NK-92 treated with Interleukin-12 subunit alpha and Interleukin-12 subunit beta, amount 100 ng/mL, for 24 hours (cell line): ENCODE results near the gene CLEC2D.
A peak's percentile ranks its signal among the peaks of the same experiment; 100 is the strongest.
"Not testable (repeated sequence)": the region's sequence is repeated elsewhere in the genome, so short reads cannot be mapped to it uniquely, and the experiment has no call there.

Experiments used
- DNase-seq: peaks from one replicate; lab custom pipeline; 2025; lab: John Stamatoyannopoulos, UW

The CLEC2D gene

DNA sequence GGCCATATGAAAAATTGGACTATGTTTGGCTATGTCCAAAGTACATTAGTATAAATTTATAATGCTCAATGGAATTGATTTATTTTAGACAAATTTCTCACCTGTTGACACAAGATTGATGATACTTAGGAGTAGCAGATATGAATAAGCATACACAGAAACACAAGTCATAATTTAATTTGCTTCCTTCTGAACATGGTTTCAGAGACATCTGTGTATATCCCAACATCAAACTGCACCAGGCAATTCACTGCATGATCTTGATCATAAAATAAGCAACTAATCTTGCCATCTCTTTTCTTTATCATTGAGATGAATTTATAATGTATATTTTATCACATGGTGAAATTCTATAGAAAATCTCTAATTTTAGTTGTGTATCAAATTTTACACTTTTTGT lies 59.6 kb downstream of the CLEC2D start:
- no peak for DNase-seq

DNA sequence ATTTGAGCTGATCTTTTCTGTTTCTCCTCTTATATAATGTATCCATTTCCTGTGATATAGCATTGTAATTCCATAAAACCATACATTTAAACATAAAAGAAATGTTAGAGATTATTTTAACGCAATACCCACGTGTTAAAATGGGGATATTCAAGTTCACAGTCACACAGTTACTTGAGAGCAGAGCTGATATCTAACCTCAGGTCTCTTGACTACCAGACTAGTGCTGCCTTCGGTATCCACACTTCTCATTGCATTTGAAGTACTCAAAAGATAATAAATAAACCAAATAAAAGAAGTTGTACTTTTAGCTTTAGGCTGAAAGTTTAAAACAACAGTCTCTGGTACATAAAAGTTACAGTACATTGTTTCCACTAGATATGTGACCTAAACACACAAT lies 60.5 kb downstream of the CLEC2D start:
- DNase-seq = no peak

DNA sequence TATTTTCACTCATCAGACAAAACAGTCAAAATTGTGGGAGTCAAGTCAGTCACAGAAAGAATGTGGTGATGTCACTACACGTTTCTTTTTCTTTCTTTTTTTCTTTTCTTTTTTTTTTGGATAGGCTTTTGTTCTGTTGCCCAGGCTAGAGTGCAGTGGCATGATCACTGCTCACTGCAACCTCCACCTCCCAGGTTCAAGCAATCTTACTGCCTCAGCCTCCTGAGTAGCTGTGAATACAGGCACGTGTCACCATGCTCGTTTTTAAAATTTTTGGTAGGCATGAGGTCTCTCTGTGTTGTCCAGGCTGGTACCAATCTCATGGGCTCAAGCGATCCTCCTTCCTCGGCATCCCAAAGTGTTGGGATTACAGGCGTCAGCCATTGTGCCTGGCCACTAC lies 61.1 kb downstream of the CLEC2D start:
- no peak for DNase-seq

DNA sequence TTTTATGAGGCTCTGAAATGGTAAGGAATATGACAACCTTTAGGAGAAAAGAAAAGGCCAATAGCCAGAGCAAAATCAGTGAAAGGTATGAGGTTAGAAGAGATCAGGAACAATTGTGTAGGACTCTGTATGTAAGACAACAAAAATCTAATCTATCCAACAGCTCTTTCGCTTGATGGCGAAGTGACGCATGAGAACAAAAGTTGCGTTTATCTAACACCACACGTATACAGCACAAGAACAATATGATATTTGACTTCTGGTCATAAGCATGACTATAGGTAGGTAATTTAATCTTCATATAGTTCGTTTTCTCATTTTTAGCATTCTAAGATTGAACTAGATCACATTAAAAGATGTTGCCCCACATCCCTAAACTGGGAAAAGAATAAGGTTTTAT lies 61.9 kb downstream of the CLEC2D start:
- DNase-seq = no peak

DNA sequence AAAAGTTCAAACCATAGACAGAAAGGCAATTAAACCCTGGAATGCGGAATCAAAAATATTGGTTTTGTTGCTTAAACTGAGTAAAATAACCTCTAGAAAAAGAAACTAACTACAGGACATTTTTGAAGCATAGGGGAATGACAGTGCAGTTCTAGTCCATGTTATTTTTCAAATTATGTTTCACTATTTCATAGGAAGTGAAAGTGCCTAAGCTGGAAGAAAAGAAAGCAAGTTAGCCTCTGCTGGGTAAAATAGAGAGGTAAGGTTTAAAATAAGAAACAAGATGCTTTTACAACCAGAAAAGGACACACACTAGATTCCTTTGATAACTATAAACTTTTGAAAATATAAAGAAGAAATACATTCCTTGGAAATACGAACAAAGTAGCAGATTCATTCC lies 62.3 kb downstream of the CLEC2D start:
- no peak for DNase-seq

DNA sequence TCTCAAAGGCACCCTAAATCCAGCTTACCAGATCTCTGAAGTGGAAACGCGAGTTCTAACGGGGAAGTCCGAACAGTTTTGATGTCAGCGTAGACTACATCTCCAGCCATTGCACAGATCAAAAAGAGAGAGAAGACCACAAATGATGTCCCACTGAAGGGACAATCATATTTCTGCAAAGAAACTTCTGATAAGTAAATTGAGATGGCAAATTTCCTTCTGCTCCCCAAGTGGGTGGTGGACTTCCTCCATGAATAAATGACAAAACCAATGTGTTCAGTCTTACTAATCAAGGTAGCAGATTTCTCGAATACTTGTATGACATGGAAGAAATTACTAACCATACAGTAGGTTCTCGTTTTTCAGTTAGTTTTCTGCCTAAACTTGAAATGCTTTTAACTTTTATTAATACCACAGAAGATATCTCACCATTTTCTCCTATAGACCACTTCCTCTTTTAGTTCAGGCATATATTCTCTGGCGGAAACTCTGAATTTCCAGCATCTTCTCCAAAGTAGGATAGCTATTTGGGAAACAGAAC lies 63.5 kb downstream of the CLEC2D start, which contains the start of gene CLECL1:
Gene CLECL1 (minus strand): TSS at position 177 of the 541 bp plus-strand sequence.
- no peak for DNase-seq

DNA sequence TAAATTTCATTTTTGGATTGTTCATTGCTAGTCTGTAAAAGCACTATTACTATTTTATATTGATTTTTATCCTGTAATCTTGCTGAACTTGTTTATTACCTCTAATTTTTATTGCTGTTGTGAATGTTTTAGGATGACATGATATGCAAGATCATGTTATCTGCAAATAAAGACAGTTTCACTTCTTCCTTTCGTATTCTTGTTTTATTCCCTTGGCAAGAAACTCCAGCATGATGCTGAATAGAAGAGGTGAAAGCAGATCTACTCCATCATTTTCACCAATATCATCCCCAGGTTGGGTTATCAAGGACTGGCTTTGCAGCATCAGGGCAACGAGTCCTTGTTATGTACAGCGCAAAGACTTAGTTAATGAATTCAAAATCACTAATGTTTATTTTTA lies 66.1 kb downstream of the CLEC2D start:
- DNase-seq = no peak

DNA sequence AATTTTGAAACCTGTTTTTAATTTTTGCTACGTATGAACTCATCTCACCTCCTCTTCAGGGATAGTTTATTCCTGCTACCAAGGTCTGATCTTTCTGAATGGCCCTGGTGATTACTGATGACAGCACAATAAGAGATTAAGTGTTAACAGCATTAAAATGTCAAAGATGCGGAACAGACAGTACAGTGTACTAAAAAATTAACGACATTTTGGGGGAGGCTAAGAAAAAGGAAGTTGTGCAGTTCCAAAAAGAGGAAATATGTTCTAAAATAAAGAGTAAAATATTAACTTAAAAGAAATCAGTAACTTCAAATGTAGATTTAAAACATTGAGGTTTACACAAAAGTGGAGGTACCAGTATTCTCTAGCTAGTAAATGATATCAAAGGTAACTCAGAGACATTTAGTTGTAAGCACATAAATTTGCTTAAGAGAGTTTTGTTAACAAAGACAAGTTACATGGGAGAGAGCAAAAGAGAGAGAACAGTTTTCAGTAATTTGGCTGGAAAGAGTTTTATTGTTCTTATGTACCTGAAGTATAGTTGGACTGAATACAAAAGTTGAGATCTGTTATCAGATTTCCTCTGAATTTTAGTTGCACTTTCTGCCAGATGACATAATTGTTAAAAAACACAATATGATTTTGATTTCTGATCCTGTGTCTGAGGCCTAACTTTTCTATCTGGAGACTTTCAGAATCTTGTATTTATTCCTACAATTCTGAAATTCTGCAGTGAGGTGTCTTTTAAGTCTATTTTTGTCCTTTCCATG lies 67.6 kb downstream of the CLEC2D start:
- no peak for DNase-seq

DNA sequence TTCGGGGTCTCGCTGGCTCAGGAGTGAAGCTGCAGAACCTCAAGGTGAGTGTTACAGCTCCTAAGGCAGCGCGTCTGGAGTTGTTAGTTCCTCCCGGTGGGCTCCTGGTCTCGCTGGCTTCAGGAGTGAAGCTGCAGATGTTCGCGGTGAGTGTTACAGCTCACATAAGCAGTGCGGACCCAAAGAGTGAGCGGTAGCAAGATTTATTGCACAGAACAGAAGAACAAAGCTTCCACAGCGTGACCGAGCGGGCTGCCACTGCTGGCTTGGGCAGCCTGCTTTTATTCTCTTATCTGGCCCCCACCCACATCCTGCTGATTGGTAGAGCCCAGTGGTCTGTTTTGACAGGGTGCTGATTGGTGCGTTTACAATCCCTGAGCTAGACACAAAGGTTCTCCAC lies 69.4 kb downstream of the CLEC2D start:
- DNase-seq = not testable (repeated sequence)

DNA sequence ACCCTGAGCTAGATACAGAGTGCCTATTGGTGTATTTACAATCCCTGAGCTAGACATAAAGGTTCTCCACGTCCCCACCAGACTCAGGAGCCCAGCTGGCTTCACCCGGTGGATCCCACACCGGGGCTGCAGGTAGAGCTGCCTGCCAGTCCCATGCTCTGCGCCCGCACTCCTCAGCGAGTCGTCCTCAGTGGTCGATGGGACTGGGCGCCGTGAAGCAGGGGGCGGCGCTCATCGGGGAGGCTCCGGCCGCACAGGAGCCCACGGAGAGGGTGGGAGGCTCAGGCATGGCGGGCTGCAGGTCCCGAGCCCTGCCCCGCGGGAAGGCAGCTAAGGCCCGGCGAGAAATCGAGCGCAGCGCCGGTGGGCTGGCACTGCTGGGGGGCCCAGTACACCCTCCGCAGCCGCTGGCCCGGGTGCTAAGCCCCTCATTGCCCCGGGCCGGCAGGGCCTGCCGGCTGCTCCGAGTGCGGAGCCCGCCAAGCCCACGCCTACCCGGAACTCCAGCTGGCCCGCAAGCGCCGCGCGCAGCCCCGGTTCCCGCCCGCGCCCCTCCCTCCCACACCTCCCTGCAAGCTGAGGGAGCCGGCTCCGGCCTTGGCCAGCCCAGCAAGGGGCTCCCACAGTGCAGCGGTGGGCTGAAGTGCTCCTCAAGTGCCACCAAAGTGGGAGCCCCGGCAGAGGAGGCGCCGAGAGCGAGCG lies 70.0 kb downstream of the CLEC2D start:
- not testable (repeated sequence) for DNase-seq

DNA sequence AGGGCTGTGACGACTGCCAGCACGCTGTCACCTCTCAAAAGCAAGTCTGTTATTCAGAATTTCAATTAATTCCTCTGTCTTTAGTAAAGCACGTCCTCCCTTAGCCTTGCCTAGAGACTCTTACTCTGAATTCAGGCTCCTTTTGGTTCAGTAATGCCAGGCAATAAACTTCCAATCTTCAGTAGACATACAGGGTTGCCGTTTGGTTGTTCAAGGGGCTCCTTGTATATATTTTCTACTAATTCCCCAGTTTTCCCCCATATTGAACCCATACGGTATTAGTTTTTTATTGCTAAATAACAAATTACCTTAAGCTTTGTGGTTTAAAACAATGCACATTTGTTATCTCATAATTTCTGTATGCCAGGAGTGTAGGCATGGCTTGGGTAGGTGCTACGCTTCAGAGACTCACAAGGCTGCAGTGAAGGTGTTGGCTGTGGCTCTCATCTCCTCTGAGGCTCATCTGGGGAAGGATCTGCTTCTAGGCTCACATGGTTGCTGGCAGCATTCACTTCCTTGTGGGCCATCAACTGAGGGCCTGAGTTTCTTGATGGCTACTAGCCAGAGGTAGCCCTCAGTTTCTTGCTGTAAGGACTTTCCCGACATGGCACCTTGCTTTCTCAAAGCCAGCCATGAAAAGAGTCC lies 70.7 kb downstream of the CLEC2D start:
- no peak for DNase-seq

DNA sequence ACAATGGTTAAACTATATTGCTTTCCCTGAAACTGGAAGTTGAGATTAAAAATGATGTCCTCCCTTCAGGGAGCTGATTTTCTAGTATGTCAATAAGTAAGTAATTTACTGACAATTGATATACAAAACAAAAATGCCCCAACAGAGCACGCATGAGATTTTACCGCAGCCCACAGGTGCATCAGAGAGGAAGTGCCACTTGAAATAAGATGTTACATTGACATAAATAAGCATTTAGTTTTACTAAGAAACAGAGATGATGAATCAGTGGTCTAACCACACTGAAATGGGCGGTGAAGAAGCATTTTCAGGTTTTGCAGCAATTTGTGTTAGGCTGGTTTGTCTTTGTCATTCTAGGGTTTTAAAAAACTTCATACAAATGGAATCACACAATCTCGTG lies 72.2 kb downstream of the CLEC2D start:
- peak; percentile 20 for DNase-seq

DNA sequence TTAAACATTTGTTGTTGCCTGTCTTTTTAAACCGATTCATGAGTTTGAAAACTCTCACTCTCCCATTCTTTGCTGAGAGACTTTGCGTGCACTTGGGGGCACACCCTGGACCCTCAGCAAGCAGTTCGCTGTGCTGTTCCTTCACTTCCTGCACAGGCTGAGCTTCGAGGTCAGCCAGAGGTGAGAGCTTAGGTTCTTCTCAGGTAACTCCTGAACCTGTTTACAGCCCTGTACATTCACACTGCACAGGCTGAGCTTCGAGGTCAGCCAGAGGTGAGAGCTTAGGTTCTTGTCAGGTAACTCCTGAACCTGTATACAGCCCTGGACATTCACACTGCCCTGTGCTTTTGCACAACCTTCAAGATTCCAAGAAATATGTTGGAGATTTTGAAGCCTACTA lies 73.1 kb downstream of the CLEC2D start:
- no peak for DNase-seq

DNA sequence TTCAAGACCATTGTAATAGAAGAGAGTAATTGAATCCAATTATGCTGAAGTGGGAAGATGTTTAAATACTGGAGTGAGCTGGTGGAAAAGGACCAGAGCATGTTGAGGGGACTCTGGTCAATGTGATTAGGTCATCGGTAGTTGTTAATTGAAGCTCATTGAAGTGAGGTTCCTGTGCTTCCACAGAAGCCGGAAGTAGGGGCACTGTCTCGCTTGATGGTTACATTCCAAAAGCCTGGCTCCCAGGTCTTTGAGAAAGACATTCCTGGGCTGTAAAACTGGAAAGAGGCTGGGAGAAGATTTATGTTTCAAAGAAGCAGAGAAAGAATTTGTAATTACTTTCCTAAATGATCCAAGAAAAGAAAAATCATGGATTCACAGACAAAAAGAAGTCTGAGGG lies 75.7 kb downstream of the CLEC2D start:
- no peak for DNase-seq
